PFSK-1 (cell line): Measurements from ENCODE around the gene DCUN1D1.

Experiments used
- FOXP2 ChIP-seq: optimal IDR thresholded peaks from 2 replicates; pipeline ENCODE3; 2011; ENCODE audit warnings: borderline replicate concordance, control low read depth, inconsistent platforms; ENCODE audit not compliant: insufficient read depth; ENCODE audit errors: extremely low read length, extremely low read depth
- POLR2AphosphoS5 ChIP-seq: IDR thresholded peaks from 2 replicates; pipeline ENCODE4 v1.6.1; 2012; ENCODE audit warnings: low read depth, mild to moderate bottlenecking, control low read depth, low read length, moderate library complexity
- SIN3A ChIP-seq: IDR thresholded peaks from 2 replicates; pipeline ENCODE4 v1.6.1; 2012; ENCODE audit warnings: mild to moderate bottlenecking, low read length, moderate library complexity, borderline replicate concordance; ENCODE audit not compliant: insufficient read depth
- TAF1 ChIP-seq: IDR thresholded peaks from 2 replicates; pipeline ENCODE4 v1.6.1; 2012; ENCODE audit warnings: low read length, control low read depth, borderline replicate concordance; ENCODE audit not compliant: insufficient read depth
- TF ChIP-seq, protein P1 (sequence below), 2 experiments: IDR thresholded peaks; 2 replicates each; pipeline versions ENCODE4 v1.6.1 to v1.8.0; 2011 to 2012; ENCODE audit warnings: low read depth in 2 of 2, low read length in 2 of 2, control low read depth in 1 of 2, inconsistent platforms in 1 of 2, mild to moderate bottlenecking in 1 of 2, moderate library complexity in 1 of 2; ENCODE audit not compliant: insufficient read depth in 1 of 2

DNA sequence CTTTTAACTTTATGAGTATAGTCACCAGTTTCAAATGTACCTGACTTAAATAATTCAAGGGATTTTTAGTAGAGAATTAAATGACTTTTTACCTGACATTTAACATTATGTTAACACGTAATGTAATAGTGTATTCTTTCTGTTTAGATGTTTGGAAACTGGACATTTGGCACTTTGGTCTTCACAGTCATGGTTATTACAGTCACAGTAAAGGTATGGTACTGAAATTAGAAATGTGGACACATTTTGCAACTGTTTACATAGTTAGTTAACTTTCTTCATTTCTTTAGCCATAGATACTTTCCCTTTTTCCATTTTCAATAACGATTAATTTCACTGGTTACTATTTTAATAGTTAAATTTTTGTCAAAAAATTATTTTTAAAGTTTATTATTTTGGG lies 83.8 kb downstream of the DCUN1D1 start:
- TF ChIP-seq TAF1 (no peak), SIN3A (no peak), POLR2AphosphoS5 (no peak), FOXP2 (no peak)
- TF ChIP-seq, protein P1, sequence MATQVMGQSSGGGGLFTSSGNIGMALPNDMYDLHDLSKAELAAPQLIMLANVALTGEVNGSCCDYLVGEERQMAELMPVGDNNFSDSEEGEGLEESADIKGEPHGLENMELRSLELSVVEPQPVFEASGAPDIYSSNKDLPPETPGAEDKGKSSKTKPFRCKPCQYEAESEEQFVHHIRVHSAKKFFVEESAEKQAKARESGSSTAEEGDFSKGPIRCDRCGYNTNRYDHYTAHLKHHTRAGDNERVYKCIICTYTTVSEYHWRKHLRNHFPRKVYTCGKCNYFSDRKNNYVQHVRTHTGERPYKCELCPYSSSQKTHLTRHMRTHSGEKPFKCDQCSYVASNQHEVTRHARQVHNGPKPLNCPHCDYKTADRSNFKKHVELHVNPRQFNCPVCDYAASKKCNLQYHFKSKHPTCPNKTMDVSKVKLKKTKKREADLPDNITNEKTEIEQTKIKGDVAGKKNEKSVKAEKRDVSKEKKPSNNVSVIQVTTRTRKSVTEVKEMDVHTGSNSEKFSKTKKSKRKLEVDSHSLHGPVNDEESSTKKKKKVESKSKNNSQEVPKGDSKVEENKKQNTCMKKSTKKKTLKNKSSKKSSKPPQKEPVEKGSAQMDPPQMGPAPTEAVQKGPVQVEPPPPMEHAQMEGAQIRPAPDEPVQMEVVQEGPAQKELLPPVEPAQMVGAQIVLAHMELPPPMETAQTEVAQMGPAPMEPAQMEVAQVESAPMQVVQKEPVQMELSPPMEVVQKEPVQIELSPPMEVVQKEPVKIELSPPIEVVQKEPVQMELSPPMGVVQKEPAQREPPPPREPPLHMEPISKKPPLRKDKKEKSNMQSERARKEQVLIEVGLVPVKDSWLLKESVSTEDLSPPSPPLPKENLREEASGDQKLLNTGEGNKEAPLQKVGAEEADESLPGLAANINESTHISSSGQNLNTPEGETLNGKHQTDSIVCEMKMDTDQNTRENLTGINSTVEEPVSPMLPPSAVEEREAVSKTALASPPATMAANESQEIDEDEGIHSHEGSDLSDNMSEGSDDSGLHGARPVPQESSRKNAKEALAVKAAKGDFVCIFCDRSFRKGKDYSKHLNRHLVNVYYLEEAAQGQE (IDR thresholded peaks at IDR 0.05; ENCODE audit: insufficient read depth in 1 of 2, low read depth in 2 of 2, low read length in 2 of 2), result no peak
